Astrocyte of the cerebellum (primary cell): Measurements from ENCODE around the gene LDB2.

ENCODE experiments used
- DNase-seq: peaks from one replicate; pipeline ENCODE4 v3.0.0-alpha.2; 2011; ENCODE audit warnings: low read depth
- H3K4me3 ChIP-seq: 2 replicates; pipeline ENCODE4 v1.5.1; 2011; ENCODE audit warnings: mild to moderate bottlenecking, low read depth, low read length, moderate library complexity
- in situ Hi-C: cut with HindIII; loops from 2 replicates; pipeline ENCODE4 v1.10.0; 2017; ENCODE audit warnings: low sequenced_read_pairs
- TF ChIP-seq, protein P1 (sequence below): IDR thresholded peaks from 2 replicates; pipeline ENCODE4 v1.5.1; 2012; ENCODE audit warnings: low read length, low read depth, moderate library complexity, mild to moderate bottlenecking; ENCODE audit errors: missing control alignments

Gene LDB2

DNA sequence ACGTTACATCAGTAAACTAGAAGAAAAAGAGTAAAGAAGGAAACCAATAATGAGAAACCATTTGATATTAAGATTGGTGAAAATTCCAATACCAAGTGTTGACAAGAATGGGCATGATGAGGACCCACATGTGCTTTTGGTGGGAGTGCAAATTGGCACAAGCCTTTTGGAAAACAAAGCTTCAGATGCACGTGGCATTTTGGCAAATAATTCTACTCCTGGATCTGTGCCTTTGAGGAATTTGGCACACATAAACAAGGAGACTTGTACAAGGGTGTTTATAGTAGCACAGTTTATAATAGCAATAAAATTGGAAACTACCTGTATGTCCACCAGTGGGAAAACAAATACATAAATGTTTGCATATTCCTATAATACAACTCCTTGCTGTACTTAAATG, 347.9 kb downstream of the LDB2 start:
- no peak overlapping the region for H3K4me3 ChIP-seq
- in situ Hi-C loops: no loop called here
- no peak for DNase-seq
- TF ChIP-seq, protein P1, sequence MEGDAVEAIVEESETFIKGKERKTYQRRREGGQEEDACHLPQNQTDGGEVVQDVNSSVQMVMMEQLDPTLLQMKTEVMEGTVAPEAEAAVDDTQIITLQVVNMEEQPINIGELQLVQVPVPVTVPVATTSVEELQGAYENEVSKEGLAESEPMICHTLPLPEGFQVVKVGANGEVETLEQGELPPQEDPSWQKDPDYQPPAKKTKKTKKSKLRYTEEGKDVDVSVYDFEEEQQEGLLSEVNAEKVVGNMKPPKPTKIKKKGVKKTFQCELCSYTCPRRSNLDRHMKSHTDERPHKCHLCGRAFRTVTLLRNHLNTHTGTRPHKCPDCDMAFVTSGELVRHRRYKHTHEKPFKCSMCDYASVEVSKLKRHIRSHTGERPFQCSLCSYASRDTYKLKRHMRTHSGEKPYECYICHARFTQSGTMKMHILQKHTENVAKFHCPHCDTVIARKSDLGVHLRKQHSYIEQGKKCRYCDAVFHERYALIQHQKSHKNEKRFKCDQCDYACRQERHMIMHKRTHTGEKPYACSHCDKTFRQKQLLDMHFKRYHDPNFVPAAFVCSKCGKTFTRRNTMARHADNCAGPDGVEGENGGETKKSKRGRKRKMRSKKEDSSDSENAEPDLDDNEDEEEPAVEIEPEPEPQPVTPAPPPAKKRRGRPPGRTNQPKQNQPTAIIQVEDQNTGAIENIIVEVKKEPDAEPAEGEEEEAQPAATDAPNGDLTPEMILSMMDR: no peak

DNA sequence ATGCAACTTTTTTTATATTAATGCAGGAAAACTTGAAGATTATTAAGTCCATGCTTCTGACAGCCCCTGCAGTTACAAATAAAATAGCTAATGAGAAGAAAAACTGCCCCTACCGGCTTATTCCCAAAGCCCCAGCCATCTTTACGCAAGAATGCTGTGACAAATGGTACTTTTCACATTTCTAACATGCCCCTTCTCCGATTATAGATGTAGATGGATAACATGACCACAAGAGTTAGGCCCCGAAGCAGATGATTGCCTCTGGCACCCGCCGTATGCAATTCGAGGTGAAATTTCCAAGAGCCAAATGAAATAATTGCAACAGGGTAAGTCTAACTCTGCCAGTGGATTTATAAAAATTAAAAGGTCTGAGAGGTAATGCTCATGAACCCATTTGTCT, 352.8 kb downstream of the LDB2 start:
- no peak overlapping the region for H3K4me3 ChIP-seq
- TF ChIP-seq, protein P1: no peak
- in situ Hi-C loops: no loop called here
- no peak for DNase-seq

DNA sequence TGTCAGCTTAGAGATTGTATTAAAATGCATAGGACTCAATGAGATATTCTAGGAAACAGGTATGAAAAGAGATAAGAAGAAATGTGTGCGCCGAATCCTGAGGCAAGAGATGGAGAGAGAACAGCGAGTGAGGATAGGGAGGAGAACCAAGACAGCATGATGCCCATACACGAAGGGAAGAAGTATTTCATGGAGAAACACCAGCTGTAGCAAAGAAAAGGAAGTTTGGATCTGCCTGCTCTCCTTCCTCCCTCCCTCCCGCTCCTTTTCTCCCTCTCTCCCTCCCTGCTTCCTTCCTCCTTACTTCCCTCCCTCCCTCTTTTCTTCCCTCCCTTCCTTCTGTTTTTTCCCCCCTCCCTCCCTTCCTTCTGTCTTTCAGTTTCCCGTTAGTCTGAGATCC, 353.6 kb downstream of the LDB2 start:
- TF ChIP-seq, protein P1: no peak
- in situ Hi-C loops: no loop called here
- no peak overlapping the region for H3K4me3 ChIP-seq

DNA sequence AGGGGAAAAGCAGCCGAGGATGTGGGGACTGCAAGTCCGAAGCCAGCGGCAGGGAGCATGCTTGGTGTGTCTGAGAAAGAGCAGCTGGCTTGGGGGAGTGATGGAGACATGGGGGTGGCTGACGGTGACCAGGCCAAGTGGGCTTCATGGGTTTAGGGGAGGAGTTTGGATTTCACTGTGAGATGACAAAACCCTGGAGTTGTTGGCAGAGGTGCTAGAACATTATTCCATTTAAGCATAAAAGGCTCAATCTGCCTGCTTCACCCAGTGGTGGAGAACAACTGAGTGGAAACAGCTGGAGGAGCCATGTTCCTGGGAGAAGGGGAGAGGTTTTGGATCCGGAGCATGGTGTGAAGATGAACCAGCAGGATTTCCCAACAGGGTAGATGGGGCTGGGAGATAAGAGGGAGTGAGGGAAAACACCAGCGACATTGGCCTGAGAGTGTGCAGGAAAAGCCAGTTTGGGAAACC, 354.2 kb downstream of the LDB2 start:
- no peak for DNase-seq
- in situ Hi-C loops: no loop called here
- TF ChIP-seq, protein P1: no peak
- H3K4me3 ChIP-seq: no peak overlapping the region

More for the DNA sequence above, 353.6 kb downstream of the LDB2 start:
- DNase-seq: no peak

DNA sequence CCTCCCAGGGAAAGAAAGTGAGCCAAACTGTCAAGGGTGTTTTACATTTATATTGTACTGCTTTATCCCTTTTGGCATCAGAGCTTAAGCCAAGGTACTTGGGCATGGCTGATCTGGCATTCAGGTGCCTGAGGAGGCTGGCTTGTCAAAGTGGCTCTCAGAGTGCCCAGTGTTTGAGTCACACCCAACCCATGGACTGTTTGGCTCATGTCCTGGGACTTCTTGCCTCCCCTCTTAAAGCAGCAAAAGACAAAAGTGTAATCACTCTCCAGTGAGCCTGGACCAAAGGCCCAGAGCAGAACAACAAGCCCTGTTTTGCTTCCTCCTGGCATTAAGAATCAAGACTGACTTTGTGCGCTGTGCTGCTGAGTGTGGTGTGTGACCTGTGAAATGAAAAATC, 360.5 kb downstream of the LDB2 start:
- TF ChIP-seq, protein P1: no peak
- DNase-seq: no peak
- no peak overlapping the region for H3K4me3 ChIP-seq
- in situ Hi-C loops: no loop called here

DNA sequence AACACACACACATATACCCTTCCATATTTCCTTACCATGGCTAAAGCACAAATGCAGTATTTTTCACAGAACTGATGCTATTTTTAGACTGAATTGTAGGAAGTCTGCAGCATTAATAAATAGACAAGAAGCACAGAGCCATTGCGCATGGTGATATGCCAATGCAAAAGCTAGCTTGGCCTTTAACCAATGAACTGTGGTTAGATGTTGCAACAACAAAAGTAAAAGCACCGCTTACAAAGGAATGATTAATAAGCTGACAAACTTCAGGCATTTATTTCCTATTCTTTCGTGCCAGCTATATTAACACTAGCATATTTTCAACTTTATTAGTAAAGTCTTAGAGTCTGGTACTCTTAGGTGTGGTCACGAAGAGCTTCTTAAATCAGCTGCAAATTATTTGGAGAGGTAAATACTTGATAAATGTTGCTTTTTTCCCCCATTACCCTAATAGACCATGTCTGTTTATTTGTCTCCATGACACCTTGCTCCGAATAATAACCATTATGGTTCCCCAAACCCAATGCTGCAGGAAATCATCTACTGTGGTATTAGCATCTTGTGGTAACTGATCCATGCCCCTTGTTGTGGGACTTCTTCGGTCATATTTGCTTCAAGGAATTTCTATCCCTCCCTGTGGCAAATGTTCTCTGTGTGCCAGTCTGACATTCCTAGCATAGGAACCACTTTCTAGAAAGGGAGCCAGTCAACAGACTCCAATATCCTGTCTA, 366.0 kb downstream of the LDB2 start:
- no peak overlapping the region for H3K4me3 ChIP-seq
- TF ChIP-seq, protein P1: no peak
- in situ Hi-C loops: no loop called here
- DNase-seq: peak; percentile 91
